ENCODE results near the gene CHST11. TPM values are rescaled to one million over a fixed set of nuclear protein-coding genes. Genes with fewer than 3 reads are reported as not detected.

The CHST11 gene
- total and polyA plus RNA-seq, 10 of the 15 experiments (the other 5 are each of a cell fraction or from before 2014, with no cell fraction given), result 1.9 to 38.1 (median 17.2) TPM

DNA sequence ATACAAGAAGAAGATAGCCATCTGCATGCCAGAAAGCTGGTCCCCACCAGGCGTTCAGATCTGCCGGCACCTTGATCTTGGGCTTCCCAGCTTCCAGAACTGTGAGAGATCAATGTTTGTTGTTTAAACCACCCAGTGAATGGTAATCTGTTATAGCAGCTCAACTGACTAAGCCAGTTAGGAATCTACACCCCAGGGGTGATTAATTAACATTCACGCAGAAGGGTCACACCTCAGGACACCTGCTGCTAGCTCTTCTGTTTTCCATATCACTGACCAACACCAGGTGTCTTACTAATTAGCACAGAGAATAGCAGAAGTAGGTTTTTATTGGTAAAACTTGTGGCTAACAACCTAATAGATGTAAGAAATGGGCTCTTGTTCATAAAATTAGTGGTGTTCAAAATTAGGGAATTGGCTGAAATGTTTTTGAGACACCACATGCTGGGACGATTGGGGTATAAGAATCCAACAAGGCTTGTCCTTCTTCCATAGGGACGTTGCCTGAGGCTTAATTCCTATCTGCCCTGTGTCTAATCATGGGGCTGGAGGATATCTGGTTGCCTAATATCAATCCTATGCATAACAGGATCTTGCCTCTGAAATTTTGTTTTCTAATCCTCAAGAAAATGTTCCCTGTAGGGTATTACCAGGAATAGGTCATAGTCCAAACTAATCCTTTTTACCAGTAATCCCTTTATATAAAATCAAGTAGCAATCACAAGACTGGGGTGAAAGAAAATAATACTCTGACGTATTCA is 42.0 kb upstream of the CHST11 start:
- H3K4me3 ChIP-seq, result no peak overlapping the region
- CTCF ChIA-PET, result no interaction called here
- no peak for DNase-seq (ENCODE audit: low read depth, low spot score)
- H3K9me3 ChIP-seq (replicated peaks; ENCODE audit: control insufficient read depth, insufficient read depth, low read length), result peaks cover 2% of the 10 kb centered on the region; the same call in 2 of the 3 replicates
- H3K4me1 ChIP-seq (ENCODE audit: control insufficient read depth, insufficient read depth, low read length), result peaks cover 9% of the 10 kb centered on the region
- BruUV-seq (replicated peaks), result no TSS peak
- peak; percentile 7 for FAIRE-seq
- no peaks in the 10 kb centered on the region for H3K36me3 ChIP-seq (ENCODE audit: control insufficient read depth in 2 of 2, insufficient read depth in 2 of 2, low read length in 1 of 2)
- intact Hi-C loops (cut with micrococcal nuclease; ENCODE audit: unreplicated experiment), result no loop called here
- POLR2A ChIA-PET, result no interaction called here
- SMC1A ChIA-PET (ENCODE audit: uncharacterized antibody, unreplicated experiment), result interaction anchor here (0.7 to 2.2 kb wide), 6 partner anchors 9 to 111 kb away, joined by 3 to 8 read pairs (median 4); no protein-coding TSS in a partner anchor
- in situ Hi-C loops (cut with MboI), result no loop called here
- H3K27me3 ChIP-seq (replicated peaks in 1 of 2; ENCODE audit: control insufficient read depth in 2 of 2, insufficient read depth in 2 of 2, low read length in 1 of 2), result no peaks in the 10 kb centered on the region
- H3K9ac ChIP-seq (ENCODE audit: control insufficient read depth, insufficient read depth, low read length), result no peak overlapping the region
- no peak overlapping the region for H3K4me2 ChIP-seq (ENCODE audit: control insufficient read depth, insufficient read depth)
- WGBS (ENCODE audit: insufficient coverage, insufficient replicate concordance, low lambda C conversion rate, missing lambda C conversion rate), result 36% methylated on average over 6 of the region's 6 CpGs
- no peak overlapping the region for H2AFZ ChIP-seq (ENCODE audit: control insufficient read depth, low read depth, low read length)
- H4K20me1 ChIP-seq (ENCODE audit: control insufficient read depth, insufficient read depth), result no peaks in the 10 kb centered on the region
- RAD21 ChIA-PET (ENCODE audit: unreplicated experiment), result interaction anchor here (0.9 kb wide), 1 partner anchor 58 kb away, joined by 4 read pairs; no protein-coding TSS in a partner anchor
- H3K79me2 ChIP-seq (ENCODE audit: control insufficient read depth, insufficient read depth, low read length), result no peaks in the 10 kb centered on the region
- no peak overlapping the region for H3K27ac ChIP-seq (ENCODE audit: control insufficient read depth, insufficient read depth)
- peak; percentile 76 for ATAC-seq
- TF ChIP-seq YY1 (IDR thresholded peaks at IDR 0.05; ENCODE audit: low read depth, low read length) (no peak), ZNF207 (IDR thresholded peaks at IDR 0.05; ENCODE audit: borderline replicate concordance) (no peak), JUND (IDR thresholded peaks at IDR 0.05; ENCODE audit: low read depth, low read length) (no peak), RUNX3 (IDR thresholded peaks at IDR 0.05; ENCODE audit: low read length) (peak; percentile 10; the same call in 1 of the 2 replicates), TCF12 (IDR thresholded peaks at IDR 0.05; ENCODE audit: low read depth, low read length) (peak; percentile 89), NR2F1 (conservative IDR thresholded peaks at IDR 0.05) (peak; percentile 80), ETV6 (conservative IDR thresholded peaks at IDR 0.05 in 1 of 2, IDR thresholded peaks at IDR 0.05 in 1 of 2; ENCODE audit: borderline replicate concordance in 1 of 2, low read depth in 1 of 2) (no peak), HCFC1 (IDR thresholded peaks at IDR 0.05; ENCODE audit: low read length) (no peak), EP300 (IDR thresholded peaks at IDR 0.05; ENCODE audit: borderline replicate concordance in 1 of 2, control insufficient read depth in 1 of 2, low read depth in 2 of 2, low read length in 2 of 2) (peak; percentile 60 to 78; a peak in 2 of 4 replicates), MEF2B (IDR thresholded peaks at IDR 0.05; ENCODE audit: partially characterized antibody, poor library complexity, severe bottlenecking) (no peak)
- TF ChIP-seq, protein P1, sequence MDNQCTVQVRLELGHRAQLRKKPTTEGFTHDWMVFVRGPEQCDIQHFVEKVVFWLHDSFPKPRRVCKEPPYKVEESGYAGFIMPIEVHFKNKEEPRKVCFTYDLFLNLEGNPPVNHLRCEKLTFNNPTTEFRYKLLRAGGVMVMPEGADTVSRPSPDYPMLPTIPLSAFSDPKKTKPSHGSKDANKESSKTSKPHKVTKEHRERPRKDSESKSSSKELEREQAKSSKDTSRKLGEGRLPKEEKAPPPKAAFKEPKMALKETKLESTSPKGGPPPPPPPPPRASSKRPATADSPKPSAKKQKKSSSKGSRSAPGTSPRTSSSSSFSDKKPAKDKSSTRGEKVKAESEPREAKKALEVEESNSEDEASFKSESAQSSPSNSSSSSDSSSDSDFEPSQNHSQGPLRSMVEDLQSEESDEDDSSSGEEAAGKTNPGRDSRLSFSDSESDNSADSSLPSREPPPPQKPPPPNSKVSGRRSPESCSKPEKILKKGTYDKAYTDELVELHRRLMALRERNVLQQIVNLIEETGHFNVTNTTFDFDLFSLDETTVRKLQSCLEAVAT (IDR thresholded peaks at IDR 0.05), result no peak
- TF ChIP-seq, protein P2, sequence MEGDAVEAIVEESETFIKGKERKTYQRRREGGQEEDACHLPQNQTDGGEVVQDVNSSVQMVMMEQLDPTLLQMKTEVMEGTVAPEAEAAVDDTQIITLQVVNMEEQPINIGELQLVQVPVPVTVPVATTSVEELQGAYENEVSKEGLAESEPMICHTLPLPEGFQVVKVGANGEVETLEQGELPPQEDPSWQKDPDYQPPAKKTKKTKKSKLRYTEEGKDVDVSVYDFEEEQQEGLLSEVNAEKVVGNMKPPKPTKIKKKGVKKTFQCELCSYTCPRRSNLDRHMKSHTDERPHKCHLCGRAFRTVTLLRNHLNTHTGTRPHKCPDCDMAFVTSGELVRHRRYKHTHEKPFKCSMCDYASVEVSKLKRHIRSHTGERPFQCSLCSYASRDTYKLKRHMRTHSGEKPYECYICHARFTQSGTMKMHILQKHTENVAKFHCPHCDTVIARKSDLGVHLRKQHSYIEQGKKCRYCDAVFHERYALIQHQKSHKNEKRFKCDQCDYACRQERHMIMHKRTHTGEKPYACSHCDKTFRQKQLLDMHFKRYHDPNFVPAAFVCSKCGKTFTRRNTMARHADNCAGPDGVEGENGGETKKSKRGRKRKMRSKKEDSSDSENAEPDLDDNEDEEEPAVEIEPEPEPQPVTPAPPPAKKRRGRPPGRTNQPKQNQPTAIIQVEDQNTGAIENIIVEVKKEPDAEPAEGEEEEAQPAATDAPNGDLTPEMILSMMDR (IDR thresholded peaks at IDR 0.05 in 2 of 3, conservative IDR thresholded peaks at IDR 0.05 in 1 of 3; ENCODE audit: control insufficient read depth in 2 of 3, extremely low read depth in 1 of 3, insufficient read depth in 1 of 3, low read depth in 3 of 3, low read length in 3 of 3), result no peak
- TF ChIP-seq, protein P3, sequence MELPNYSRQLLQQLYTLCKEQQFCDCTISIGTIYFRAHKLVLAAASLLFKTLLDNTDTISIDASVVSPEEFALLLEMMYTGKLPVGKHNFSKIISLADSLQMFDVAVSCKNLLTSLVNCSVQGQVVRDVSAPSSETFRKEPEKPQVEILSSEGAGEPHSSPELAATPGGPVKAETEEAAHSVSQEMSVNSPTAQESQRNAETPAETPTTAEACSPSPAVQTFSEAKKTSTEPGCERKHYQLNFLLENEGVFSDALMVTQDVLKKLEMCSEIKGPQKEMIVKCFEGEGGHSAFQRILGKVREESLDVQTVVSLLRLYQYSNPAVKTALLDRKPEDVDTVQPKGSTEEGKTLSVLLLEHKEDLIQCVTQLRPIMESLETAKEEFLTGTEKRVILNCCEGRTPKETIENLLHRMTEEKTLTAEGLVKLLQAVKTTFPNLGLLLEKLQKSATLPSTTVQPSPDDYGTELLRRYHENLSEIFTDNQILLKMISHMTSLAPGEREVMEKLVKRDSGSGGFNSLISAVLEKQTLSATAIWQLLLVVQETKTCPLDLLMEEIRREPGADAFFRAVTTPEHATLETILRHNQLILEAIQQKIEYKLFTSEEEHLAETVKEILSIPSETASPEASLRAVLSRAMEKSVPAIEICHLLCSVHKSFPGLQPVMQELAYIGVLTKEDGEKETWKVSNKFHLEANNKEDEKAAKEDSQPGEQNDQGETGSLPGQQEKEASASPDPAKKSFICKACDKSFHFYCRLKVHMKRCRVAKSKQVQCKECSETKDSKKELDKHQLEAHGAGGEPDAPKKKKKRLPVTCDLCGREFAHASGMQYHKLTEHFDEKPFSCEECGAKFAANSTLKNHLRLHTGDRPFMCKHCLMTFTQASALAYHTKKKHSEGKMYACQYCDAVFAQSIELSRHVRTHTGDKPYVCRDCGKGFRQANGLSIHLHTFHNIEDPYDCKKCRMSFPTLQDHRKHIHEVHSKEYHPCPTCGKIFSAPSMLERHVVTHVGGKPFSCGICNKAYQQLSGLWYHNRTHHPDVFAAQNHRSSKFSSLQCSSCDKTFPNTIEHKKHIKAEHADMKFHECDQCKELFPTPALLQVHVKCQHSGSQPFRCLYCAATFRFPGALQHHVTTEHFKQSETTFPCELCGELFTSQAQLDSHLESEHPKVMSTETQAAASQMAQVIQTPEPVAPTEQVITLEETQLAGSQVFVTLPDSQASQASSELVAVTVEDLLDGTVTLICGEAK (IDR thresholded peaks at IDR 0.05; ENCODE audit: borderline replicate concordance), result no peak
